Cerebellar nuclear complex (tissue), 1 donor: ENCODE data around the gene DOCK9.

Source experiments
- DNase-seq, 2 experiments: peaks; one replicate each; lab custom pipeline; 2025; lab: John Stamatoyannopoulos, UW

The DOCK9 gene

GRCh38 chr13:98853771-98854221 lies 124.1 kb downstream of the DOCK9 start:
- DNase-seq, result no peak

- DNase-seq, result no peak
These were observed 126.6 kb downstream of the DOCK9 start for GRCh38 chr13:98851276-98851675.

GRCh38 chr13:98848746-98849145 lies 129.1 kb downstream of the DOCK9 start:
- no peak for DNase-seq

- DNase-seq, result no peak
These were observed 130.1 kb downstream of the DOCK9 start for GRCh38 chr13:98847780-98848179.

- DNase-seq, result no peak
These were observed 130.9 kb downstream of the DOCK9 start for GRCh38 chr13:98846986-98847385.

- no peak for DNase-seq
These were observed 131.3 kb downstream of the DOCK9 start for GRCh38 chr13:98846521-98846920.

GRCh38 chr13:98845742-98846141 lies 132.1 kb downstream of the DOCK9 start:
- DNase-seq, result no peak

GRCh38 chr13:98844021-98844420 lies 133.8 kb downstream of the DOCK9 start:
- no peak for DNase-seq

- DNase-seq, result peak; percentile 19 to 79
These were observed 134.4 kb downstream of the DOCK9 start for GRCh38 chr13:98843482-98843877.

GRCh38 chr13:98842858-98843481 lies 134.9 kb downstream of the DOCK9 start:
- no peak for DNase-seq

GRCh38 chr13:98842070-98842469 lies 135.8 kb downstream of the DOCK9 start:
- DNase-seq, result no peak

GRCh38 chr13:98839856-98840769 lies 137.8 kb downstream of the DOCK9 start:
- peak in 1 of 2 experiments; percentile 49 for DNase-seq

GRCh38 chr13:98838776-98839175 lies 139.1 kb downstream of the DOCK9 start:
- DNase-seq, result no peak

- no peak for DNase-seq
These were observed 140.0 kb downstream of the DOCK9 start for GRCh38 chr13:98837896-98838295.

- no peak for DNase-seq
These were observed 142.7 kb downstream of the DOCK9 start for GRCh38 chr13:98835156-98835555.

- no peak for DNase-seq
These were observed 143.5 kb downstream of the DOCK9 start for GRCh38 chr13:98834254-98834960.

GRCh38 chr13:98831236-98831635 lies 146.6 kb downstream of the DOCK9 start:
- DNase-seq, result no peak

- no peak for DNase-seq
These were observed 148.3 kb downstream of the DOCK9 start for GRCh38 chr13:98829541-98829940.

- DNase-seq, result no peak
These were observed 149.2 kb downstream of the DOCK9 start for GRCh38 chr13:98828614-98829013.

- no peak for DNase-seq
These were observed 150.4 kb downstream of the DOCK9 start for GRCh38 chr13:98827449-98827848.

GRCh38 chr13:98826146-98826545 lies 151.7 kb downstream of the DOCK9 start:
- no peak for DNase-seq

GRCh38 chr13:98825659-98826058 lies 152.2 kb downstream of the DOCK9 start:
- DNase-seq, result no peak
